Neural cell (in vitro differentiated cells): Measurements from ENCODE around the gene FCER2.

Experiments used
- EP300 ChIP-seq: fragments of 450-650 bp; conservative IDR thresholded peaks from 2 replicates; pipeline ENCODE4 v1.6.1; 2014; ENCODE audit warnings: antibody characterized with exemption, mild to moderate bottlenecking, moderate library complexity; ENCODE audit not compliant: poor library complexity, severe bottlenecking
- EZH2 ChIP-seq: fragments of 200-600, 300-800 bp; shearing (Covaris generic), sonication (generic); IDR thresholded peaks from 2 replicates; pipeline ENCODE4 v1.6.1; 2014; ENCODE audit warnings: antibody characterized with exemption, low read length, borderline replicate concordance, mild to moderate bottlenecking; ENCODE audit not compliant: insufficient read depth, poor library complexity, severe bottlenecking
- POLR2AphosphoS5 ChIP-seq: IDR thresholded peaks from 2 replicates; pipeline ENCODE4 v1.6.1; 2012
- TAF1 ChIP-seq: IDR thresholded peaks from 2 replicates; pipeline ENCODE4 v1.6.1; 2012; ENCODE audit warnings: low read depth
- TF ChIP-seq, protein P1 (sequence below): fragments of 450-650 bp; IDR thresholded peaks from 2 replicates; pipeline ENCODE4 v1.5.1; 2014; ENCODE audit warnings: antibody characterized with exemption, mild to moderate bottlenecking, moderate library complexity; ENCODE audit not compliant: poor library complexity, severe bottlenecking
- TF ChIP-seq, protein P2 (sequence below): IDR thresholded peaks from 2 replicates; pipeline ENCODE4 v1.6.1; 2012; ENCODE audit warnings: borderline replicate concordance

DNA sequence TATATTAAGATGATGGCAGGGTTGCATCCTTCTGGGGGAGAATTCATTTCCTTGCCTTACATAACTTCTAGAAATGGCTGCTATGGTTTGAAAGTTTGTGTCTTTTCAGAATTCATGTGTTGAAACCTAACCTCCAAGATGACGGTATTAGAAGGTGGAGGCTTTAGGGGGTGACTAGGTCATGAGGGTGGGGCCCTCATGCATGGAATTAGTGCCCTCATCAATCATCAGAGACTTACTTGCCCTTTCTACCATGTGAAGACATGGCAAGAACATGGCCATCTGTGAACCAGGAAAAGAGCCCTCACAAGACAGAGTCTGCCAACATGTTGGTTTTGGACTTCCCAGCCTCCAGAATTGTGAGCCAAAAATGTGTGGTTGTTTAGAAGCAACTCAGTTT lies 14.8 kb upstream of the FCER2 start:
- TF ChIP-seq, protein P1, sequence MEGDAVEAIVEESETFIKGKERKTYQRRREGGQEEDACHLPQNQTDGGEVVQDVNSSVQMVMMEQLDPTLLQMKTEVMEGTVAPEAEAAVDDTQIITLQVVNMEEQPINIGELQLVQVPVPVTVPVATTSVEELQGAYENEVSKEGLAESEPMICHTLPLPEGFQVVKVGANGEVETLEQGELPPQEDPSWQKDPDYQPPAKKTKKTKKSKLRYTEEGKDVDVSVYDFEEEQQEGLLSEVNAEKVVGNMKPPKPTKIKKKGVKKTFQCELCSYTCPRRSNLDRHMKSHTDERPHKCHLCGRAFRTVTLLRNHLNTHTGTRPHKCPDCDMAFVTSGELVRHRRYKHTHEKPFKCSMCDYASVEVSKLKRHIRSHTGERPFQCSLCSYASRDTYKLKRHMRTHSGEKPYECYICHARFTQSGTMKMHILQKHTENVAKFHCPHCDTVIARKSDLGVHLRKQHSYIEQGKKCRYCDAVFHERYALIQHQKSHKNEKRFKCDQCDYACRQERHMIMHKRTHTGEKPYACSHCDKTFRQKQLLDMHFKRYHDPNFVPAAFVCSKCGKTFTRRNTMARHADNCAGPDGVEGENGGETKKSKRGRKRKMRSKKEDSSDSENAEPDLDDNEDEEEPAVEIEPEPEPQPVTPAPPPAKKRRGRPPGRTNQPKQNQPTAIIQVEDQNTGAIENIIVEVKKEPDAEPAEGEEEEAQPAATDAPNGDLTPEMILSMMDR, result no peak
- TF ChIP-seq POLR2AphosphoS5, result no peak
- TF ChIP-seq EZH2, result no peak
- TF ChIP-seq TAF1, result no peak
- TF ChIP-seq EP300, result no peak
- TF ChIP-seq, protein P2, sequence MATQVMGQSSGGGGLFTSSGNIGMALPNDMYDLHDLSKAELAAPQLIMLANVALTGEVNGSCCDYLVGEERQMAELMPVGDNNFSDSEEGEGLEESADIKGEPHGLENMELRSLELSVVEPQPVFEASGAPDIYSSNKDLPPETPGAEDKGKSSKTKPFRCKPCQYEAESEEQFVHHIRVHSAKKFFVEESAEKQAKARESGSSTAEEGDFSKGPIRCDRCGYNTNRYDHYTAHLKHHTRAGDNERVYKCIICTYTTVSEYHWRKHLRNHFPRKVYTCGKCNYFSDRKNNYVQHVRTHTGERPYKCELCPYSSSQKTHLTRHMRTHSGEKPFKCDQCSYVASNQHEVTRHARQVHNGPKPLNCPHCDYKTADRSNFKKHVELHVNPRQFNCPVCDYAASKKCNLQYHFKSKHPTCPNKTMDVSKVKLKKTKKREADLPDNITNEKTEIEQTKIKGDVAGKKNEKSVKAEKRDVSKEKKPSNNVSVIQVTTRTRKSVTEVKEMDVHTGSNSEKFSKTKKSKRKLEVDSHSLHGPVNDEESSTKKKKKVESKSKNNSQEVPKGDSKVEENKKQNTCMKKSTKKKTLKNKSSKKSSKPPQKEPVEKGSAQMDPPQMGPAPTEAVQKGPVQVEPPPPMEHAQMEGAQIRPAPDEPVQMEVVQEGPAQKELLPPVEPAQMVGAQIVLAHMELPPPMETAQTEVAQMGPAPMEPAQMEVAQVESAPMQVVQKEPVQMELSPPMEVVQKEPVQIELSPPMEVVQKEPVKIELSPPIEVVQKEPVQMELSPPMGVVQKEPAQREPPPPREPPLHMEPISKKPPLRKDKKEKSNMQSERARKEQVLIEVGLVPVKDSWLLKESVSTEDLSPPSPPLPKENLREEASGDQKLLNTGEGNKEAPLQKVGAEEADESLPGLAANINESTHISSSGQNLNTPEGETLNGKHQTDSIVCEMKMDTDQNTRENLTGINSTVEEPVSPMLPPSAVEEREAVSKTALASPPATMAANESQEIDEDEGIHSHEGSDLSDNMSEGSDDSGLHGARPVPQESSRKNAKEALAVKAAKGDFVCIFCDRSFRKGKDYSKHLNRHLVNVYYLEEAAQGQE, result no peak
